ENCODE results near the gene TMEM120A. TPM values are rescaled to one million over a fixed set of nuclear protein-coding genes. Genes with fewer than 3 reads are reported as not detected.

The TMEM120A gene
- total RNA-seq, 1 donor from 2014 or later, result 17.4 TPM

GRCh38 chr7:75983471-75984129 lies 10.8 kb downstream of the TMEM120A start:
- no peaks in the 10 kb centered on the region for H3K27me3 ChIP-seq (ENCODE audit: control insufficient read depth, insufficient read depth, low read length)
- peaks cover 1% of the 10 kb centered on the region for H3K36me3 ChIP-seq (ENCODE audit: control insufficient read depth, insufficient read depth, low read length)
- no peak overlapping the region for H3K4me3 ChIP-seq (ENCODE audit: low read depth, low read length)
- no peak for TF ChIP-seq CTCF (IDR thresholded peaks at IDR 0.05; ENCODE audit: insufficient read depth, low read length, poor library complexity, severe bottlenecking)
- DNase-seq (ENCODE audit: low read depth), result no peak

- Histone ChIP-seq H3K27me3 (ENCODE audit: control insufficient read depth, insufficient read depth, low read length) (no peaks in the 10 kb centered on the region), H3K4me3 (ENCODE audit: low read depth, low read length) (no peak overlapping the region), H3K36me3 (ENCODE audit: control insufficient read depth, insufficient read depth, low read length) (peaks cover 1% of the 10 kb centered on the region)
- TF ChIP-seq CTCF (IDR thresholded peaks at IDR 0.05; ENCODE audit: insufficient read depth, low read length, poor library complexity, severe bottlenecking), result no peak
- DNase-seq (ENCODE audit: low read depth), result no peak
These were observed 11.9 kb downstream of the TMEM120A start for GRCh38 chr7:75982306-75983064.

- no peak for DNase-seq (ENCODE audit: low read depth)
- Histone ChIP-seq H3K27me3 (ENCODE audit: control insufficient read depth, insufficient read depth, low read length) (no peaks in the 10 kb centered on the region), H3K4me3 (ENCODE audit: low read depth, low read length) (no peak overlapping the region), H3K36me3 (ENCODE audit: control insufficient read depth, insufficient read depth, low read length) (peaks cover 1% of the 10 kb centered on the region)
- TF ChIP-seq CTCF (IDR thresholded peaks at IDR 0.05; ENCODE audit: insufficient read depth, low read length, poor library complexity, severe bottlenecking), result no peak
These were observed 12.7 kb downstream of the TMEM120A start for GRCh38 chr7:75981453-75982305.

GRCh38 chr7:75981203-75981452 lies 13.3 kb downstream of the TMEM120A start:
- no peak for TF ChIP-seq CTCF (IDR thresholded peaks at IDR 0.05; ENCODE audit: insufficient read depth, low read length, poor library complexity, severe bottlenecking)
- no peak for DNase-seq (ENCODE audit: low read depth)
- no peaks in the 10 kb centered on the region for H3K27me3 ChIP-seq (ENCODE audit: control insufficient read depth, insufficient read depth, low read length)
- H3K4me3 ChIP-seq (ENCODE audit: low read depth, low read length), result no peak overlapping the region
- peaks cover 1% of the 10 kb centered on the region for H3K36me3 ChIP-seq (ENCODE audit: control insufficient read depth, insufficient read depth, low read length)

- no peak overlapping the region for H3K4me3 ChIP-seq (ENCODE audit: low read depth, low read length)
- DNase-seq (ENCODE audit: low read depth), result no peak
- H3K27me3 ChIP-seq (ENCODE audit: control insufficient read depth, insufficient read depth, low read length), result no peaks in the 10 kb centered on the region
- peaks cover 1% of the 10 kb centered on the region for H3K36me3 ChIP-seq (ENCODE audit: control insufficient read depth, insufficient read depth, low read length)
- TF ChIP-seq CTCF (IDR thresholded peaks at IDR 0.05; ENCODE audit: insufficient read depth, low read length, poor library complexity, severe bottlenecking), result no peak
These were observed 13.8 kb downstream of the TMEM120A start for GRCh38 chr7:75980430-75981202.

Measured in kidney epithelial cell (primary cell).